ENCODE results near the gene C19orf47.
"Not testable (repeated sequence)": the region's sequence is repeated elsewhere in the genome, so short reads cannot be mapped to it uniquely, and the experiment has no call there.

Gene C19orf47

GRCh38 chr19:40377876-40378385 is 29.7 kb upstream of the C19orf47 start:
- no peak overlapping the region for H3K4me3 ChIP-seq (ENCODE audit: control insufficient read depth, low read depth, low read length)
- DNase-seq (ENCODE audit: low read depth), result no peak
- TF ChIP-seq CTCF (conservative IDR thresholded peaks at IDR 0.05; ENCODE audit: control insufficient read depth, insufficient read depth, low read depth, low read length), result no peak

GRCh38 chr19:40376286-40376862 is 28.2 kb upstream of the C19orf47 start:
- no peak for TF ChIP-seq CTCF (conservative IDR thresholded peaks at IDR 0.05; ENCODE audit: control insufficient read depth, insufficient read depth, low read depth, low read length)
- DNase-seq (ENCODE audit: low read depth), result no peak
- no peak overlapping the region for H3K4me3 ChIP-seq (ENCODE audit: control insufficient read depth, low read depth, low read length)

GRCh38 chr19:40374084-40374483 is 25.9 kb upstream of the C19orf47 start:
- no peak for TF ChIP-seq CTCF (conservative IDR thresholded peaks at IDR 0.05; ENCODE audit: control insufficient read depth, insufficient read depth, low read depth, low read length)
- no peak overlapping the region for H3K4me3 ChIP-seq (ENCODE audit: control insufficient read depth, low read depth, low read length)
- DNase-seq (ENCODE audit: low read depth), result no peak

GRCh38 chr19:40371802-40372122 is 23.6 kb upstream of the C19orf47 start:
- H3K4me3 ChIP-seq (ENCODE audit: control insufficient read depth, low read depth, low read length), result no peak overlapping the region
- no peak for TF ChIP-seq CTCF (conservative IDR thresholded peaks at IDR 0.05; ENCODE audit: control insufficient read depth, insufficient read depth, low read depth, low read length)
- DNase-seq (ENCODE audit: low read depth), result no peak

GRCh38 chr19:40370997-40371801 is 23.0 kb upstream of the C19orf47 start:
- no peak for DNase-seq (ENCODE audit: low read depth)
- H3K4me3 ChIP-seq (ENCODE audit: control insufficient read depth, low read depth, low read length), result no peak overlapping the region
- TF ChIP-seq CTCF (conservative IDR thresholded peaks at IDR 0.05; ENCODE audit: control insufficient read depth, insufficient read depth, low read depth, low read length), result no peak

GRCh38 chr19:40370253-40370652 is 22.1 kb upstream of the C19orf47 start:
- H3K4me3 ChIP-seq (ENCODE audit: control insufficient read depth, low read depth, low read length); DNase-seq (ENCODE audit: low read depth): not testable (repeated sequence)

- no peak for TF ChIP-seq CTCF (conservative IDR thresholded peaks at IDR 0.05; ENCODE audit: control insufficient read depth, insufficient read depth, low read depth, low read length)
- no peak overlapping the region for H3K4me3 ChIP-seq (ENCODE audit: control insufficient read depth, low read depth, low read length)
- no peak for DNase-seq (ENCODE audit: low read depth)
Measured at GRCh38 chr19:40369797-40370196, 21.6 kb upstream of the C19orf47 start.

Data from fibroblast of mammary gland (primary cell).